Panc1 (cell line): ENCODE results near the gene PLCL1.

Experiments used
- CTCF ChIP-seq: fragments of 450-650 bp; IDR thresholded peaks from 2 replicates; pipeline ENCODE4 v1.5.1; 2017; ENCODE audit warnings: mild to moderate bottlenecking
- SIN3A ChIP-seq: IDR thresholded peaks from 2 replicates; pipeline ENCODE4 v1.6.1; 2012; ENCODE audit warnings: low read depth, mild to moderate bottlenecking, low read length, moderate library complexity, borderline replicate concordance; ENCODE audit not compliant: insufficient read depth

- TF ChIP-seq SIN3A (no peak), CTCF (no peak)
Observed at GRCh38 chr2:197943731-197944130, 139.3 kb downstream of the PLCL1 start.
